ENCODE measurements around the gene LYRM7.

LYRM7 gene

DNA sequence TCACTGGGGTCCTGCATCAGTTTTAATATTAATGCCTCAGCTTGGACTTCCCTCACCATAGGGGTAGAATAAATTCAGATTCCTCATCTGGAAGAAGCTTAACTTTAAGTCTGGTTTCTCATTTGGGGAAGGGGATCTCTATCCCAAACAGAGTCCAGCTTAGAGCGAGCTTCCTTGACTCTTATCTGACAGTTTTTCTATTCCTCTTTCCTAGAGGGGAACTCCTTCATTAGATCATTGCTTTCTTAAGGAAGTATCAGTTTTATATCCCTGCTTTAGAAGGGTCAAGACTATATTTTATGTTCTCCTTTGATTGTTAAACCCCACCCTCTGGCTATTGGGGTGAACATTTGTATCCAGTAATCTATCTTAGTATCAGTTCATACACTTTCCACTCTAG, 68.9 kb downstream of the LYRM7 start:
- H3K36me3 ChIP-seq = no peaks in the 10 kb centered on the region

DNA sequence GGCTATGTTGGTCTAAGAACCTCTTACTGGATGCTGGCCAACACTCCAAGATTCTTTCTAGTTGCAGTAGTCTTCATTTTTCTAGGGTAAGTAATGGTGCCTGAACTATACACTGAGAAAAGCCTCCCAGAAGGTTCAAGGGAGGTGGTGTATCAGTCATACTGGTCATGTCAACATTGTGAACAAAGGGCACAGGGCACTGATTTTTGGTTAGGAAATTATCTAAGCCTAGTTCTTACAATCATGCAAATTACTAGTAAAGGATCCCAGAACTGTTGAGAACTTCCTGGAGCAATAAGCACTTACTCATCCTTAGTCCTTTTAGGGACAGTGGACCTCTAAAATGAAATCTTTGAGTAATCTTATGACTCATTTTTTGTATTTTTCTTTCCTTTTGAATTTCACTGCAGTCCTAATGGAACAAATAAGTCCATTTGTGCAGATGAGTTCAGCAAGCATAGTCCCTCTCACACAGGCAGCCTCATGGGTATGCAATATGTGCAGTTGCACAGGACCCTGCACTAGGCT, 72.0 kb downstream of the LYRM7 start:
- no peak for DNase-seq

More for the DNA sequence above, 68.9 kb downstream of the LYRM7 start:
- TF ChIP-seq, protein P1, sequence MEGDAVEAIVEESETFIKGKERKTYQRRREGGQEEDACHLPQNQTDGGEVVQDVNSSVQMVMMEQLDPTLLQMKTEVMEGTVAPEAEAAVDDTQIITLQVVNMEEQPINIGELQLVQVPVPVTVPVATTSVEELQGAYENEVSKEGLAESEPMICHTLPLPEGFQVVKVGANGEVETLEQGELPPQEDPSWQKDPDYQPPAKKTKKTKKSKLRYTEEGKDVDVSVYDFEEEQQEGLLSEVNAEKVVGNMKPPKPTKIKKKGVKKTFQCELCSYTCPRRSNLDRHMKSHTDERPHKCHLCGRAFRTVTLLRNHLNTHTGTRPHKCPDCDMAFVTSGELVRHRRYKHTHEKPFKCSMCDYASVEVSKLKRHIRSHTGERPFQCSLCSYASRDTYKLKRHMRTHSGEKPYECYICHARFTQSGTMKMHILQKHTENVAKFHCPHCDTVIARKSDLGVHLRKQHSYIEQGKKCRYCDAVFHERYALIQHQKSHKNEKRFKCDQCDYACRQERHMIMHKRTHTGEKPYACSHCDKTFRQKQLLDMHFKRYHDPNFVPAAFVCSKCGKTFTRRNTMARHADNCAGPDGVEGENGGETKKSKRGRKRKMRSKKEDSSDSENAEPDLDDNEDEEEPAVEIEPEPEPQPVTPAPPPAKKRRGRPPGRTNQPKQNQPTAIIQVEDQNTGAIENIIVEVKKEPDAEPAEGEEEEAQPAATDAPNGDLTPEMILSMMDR (IDR thresholded peaks at IDR 0.05; ENCODE audit: low read depth, low read length) = no peak
- no peaks in the 10 kb centered on the region for H3K27me3 ChIP-seq
- DNase-seq = no peak
- H3K4me3 ChIP-seq (ENCODE audit: low read depth, low read length) = no peak overlapping the region
- no peaks in the 10 kb centered on the region for H3K4me1 ChIP-seq
- no peaks in the 10 kb centered on the region for H3K9me3 ChIP-seq

DNA sequence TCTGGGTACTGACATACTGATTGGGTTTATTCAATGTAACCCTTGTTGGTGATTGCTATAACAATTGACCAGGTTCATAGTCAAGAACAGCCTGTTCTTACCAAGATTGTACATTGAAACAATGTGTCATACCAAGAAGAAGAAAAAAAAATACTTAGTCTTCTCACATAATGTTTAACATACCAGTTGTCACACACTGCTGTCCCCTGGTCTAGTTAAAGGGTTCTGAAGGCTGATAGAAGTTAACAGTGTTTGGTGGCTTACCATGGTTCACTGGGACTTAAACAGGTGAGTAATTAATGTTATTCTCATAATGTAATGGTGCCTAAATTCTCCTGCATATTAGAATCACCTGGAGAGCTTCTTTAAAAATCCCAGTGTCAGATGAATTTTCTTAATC, 74.6 kb downstream of the LYRM7 start:
- Histone ChIP-seq H3K4me3 (ENCODE audit: low read depth, low read length) (no peak overlapping the region), H3K4me1 (no peaks in the 10 kb centered on the region), H3K36me3 (no peaks in the 10 kb centered on the region), H3K9me3 (no peaks in the 10 kb centered on the region), H3K27me3 (no peaks in the 10 kb centered on the region)
- TF ChIP-seq, protein P1 (IDR thresholded peaks at IDR 0.05; ENCODE audit: low read depth, low read length) = no peak
- DNase-seq = no peak

More for the DNA sequence above, 72.0 kb downstream of the LYRM7 start:
- Histone ChIP-seq H3K36me3 (no peaks in the 10 kb centered on the region), H3K27me3 (no peaks in the 10 kb centered on the region), H3K4me3 (ENCODE audit: low read depth, low read length) (no peak overlapping the region), H3K4me1 (no peaks in the 10 kb centered on the region), H3K9me3 (no peaks in the 10 kb centered on the region)
- TF ChIP-seq, protein P1 (IDR thresholded peaks at IDR 0.05; ENCODE audit: low read depth, low read length) = no peak

DNA sequence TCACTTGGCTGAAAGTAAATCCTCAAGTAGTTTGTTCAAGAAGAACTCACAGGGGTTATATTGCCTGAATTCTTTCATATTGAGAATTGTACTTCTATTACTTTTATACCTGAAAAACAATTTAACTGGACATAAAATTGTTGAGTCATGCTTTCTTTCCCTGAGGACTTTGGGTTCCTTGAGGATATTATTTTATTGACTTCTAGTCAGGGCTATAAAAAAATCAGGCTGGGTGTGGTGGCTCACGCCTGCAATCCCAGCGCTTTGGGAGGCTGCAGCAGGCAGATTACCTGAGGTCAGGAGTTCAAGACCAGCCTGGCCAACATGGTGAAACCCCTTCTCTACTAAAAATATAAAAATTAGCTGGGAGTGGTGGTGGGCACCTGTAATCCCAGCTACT, 75.2 kb downstream of the LYRM7 start:
- TF ChIP-seq, protein P1 (IDR thresholded peaks at IDR 0.05; ENCODE audit: low read depth, low read length) = no peak
- H3K27me3 ChIP-seq = no peaks in the 10 kb centered on the region
- no peaks in the 10 kb centered on the region for H3K9me3 ChIP-seq
- no peak overlapping the region for H3K4me3 ChIP-seq (ENCODE audit: low read depth, low read length)
- no peaks in the 10 kb centered on the region for H3K4me1 ChIP-seq
- H3K36me3 ChIP-seq = no peaks in the 10 kb centered on the region
- no peak for DNase-seq

DNA sequence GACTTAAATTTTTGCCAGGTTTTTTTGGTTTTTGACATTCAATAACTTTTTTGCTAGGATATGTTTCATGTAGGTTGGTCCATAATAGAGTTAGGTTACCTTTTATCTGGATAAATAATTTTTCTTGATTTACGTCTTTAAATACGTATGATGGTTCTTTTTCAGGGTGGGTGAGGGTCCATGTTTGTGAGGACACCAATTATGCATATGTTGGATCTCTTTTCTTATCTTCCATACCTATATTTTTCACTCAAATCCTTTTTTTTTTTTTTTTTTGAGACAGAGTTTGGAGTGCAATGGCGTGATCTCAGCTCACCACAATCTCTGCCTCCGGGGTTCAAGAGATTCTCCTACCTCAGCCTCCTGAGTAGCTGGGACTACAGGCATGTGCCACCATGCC, 75.8 kb downstream of the LYRM7 start:
- no peaks in the 10 kb centered on the region for H3K27me3 ChIP-seq
- no peaks in the 10 kb centered on the region for H3K36me3 ChIP-seq
- no peak overlapping the region for H3K4me3 ChIP-seq (ENCODE audit: low read depth, low read length)
- H3K9me3 ChIP-seq = no peaks in the 10 kb centered on the region
- no peaks in the 10 kb centered on the region for H3K4me1 ChIP-seq
- TF ChIP-seq, protein P1 (IDR thresholded peaks at IDR 0.05; ENCODE audit: low read depth, low read length) = no peak
- no peak for DNase-seq

DNA sequence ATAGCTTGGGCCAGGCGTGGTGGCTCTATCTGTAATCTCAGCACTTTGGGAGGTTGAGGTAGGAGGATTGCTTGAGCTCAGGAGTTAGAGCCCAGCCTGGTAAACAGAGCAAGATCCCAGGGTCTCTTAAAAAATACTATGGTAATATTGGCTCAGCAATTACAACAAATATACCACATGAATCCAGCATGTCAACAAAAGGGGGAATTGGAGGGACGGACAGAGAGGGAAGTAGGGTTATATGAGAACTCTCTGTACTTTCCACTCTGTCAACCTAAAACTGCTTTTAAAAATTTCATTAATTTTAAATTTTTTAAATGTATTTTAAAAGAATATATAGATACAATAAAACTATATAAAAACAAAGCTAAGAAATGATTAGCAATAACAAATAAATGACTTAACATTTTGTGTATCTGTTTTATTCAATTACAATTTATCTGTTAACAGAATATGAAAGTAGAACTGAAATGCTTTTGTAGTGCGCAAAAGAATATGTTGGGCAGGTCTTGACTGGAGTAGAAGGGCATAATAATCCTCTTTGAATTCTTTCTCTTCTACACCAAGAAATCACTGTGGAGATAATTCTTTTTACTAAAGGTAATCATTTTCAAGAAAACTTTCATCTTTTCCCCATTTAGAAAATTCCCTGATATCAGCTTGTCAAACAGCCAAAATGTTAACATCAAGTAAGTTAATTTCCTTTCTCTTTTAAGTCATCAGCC, 80.2 kb downstream of the LYRM7 start:
- no peaks in the 10 kb centered on the region for H3K4me1 ChIP-seq
- H3K27me3 ChIP-seq = no peaks in the 10 kb centered on the region
- H3K9me3 ChIP-seq = no peaks in the 10 kb centered on the region
- TF ChIP-seq, protein P1 (IDR thresholded peaks at IDR 0.05; ENCODE audit: low read depth, low read length) = no peak
- DNase-seq = no peak
- no peak overlapping the region for H3K4me3 ChIP-seq (ENCODE audit: low read depth, low read length)
- no peaks in the 10 kb centered on the region for H3K36me3 ChIP-seq

Data from BE2C (cell line).